Activated T-cell treated with anti-CD3 and anti-CD28 coated beads for 1 hour (primary cell): ENCODE measurements around the gene TSPAN7.
A peak's percentile ranks its signal among the peaks of the same experiment; 100 is the strongest.

Source experiments
- DNase-seq: peaks from one replicate; pipeline ENCODE4 v3.0.0-alpha.2; 2020; ENCODE audit warnings: low read depth

Gene TSPAN7, protein sequence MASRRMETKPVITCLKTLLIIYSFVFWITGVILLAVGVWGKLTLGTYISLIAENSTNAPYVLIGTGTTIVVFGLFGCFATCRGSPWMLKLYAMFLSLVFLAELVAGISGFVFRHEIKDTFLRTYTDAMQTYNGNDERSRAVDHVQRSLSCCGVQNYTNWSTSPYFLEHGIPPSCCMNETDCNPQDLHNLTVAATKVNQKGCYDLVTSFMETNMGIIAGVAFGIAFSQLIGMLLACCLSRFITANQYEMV

GRCh38 chrX:38561126-38561868, at the start of gene TSPAN7:
TSS of gene TSPAN7 (plus strand) at chrX:38561542. CDS start at chrX:38561547, 5 bp downstream.
- peak; percentile 65 for DNase-seq

- DNase-seq, result no peak
Observed at GRCh38 chrX:38513112-38513742, 48.1 kb upstream of the TSPAN7 start.

DNA sequence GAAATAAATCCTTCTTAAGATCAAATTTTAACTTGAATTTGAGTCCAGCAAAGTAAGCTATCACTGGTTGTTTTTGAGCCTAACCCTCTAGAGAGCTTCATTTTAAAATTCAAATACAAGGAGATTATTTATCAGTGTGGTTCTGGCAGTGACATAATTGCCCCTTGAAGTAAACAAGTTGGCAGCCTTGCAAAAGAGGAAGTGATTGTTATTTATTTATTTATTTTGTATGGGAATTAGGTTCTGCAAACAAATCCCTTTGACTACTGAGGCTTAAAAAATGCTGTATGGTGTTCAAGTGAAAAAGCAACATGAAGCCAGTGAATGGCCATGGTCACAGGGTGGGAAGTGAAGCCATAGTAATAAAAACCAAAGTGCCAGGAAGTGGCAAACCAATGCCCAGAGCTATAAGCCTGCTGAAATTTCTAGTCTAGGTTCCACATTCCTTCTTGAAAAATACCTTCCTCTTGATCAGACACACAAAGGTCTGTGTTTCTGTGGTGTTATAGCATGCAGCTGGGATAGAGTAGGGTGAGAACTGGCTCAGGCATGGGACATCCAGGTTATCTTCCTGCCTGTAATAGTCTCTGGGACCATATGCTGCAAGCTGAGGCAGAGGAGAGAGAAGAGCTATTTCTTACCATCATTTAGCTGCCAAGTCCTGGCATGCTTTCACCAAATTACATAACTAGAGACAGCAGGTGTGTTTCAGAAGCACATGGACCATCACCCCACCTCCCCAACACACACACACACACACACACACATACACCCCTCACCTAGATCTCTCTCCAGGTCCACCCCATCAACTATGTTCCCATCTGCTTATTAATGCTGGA, 47.1 kb upstream of the TSPAN7 start:
- no peak for DNase-seq

DNA sequence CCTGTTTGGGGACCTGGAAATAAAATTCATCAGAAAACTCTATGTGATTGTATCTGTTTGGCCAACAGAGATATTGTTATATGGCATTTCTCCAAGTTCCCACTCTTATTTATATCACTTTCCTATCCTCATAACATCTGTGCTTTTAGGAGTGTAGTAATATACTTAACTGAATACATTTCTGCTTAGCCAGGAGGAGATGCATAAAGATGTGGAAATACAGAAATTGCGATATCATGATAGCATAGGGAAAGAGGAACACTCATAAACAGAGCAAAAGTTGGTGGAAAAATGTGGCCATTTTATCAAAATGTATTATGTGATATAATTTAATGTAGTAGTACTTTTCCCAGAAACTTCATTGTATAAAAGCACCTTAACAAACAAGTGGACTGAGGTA, 46.1 kb upstream of the TSPAN7 start:
- no peak for DNase-seq

DNA sequence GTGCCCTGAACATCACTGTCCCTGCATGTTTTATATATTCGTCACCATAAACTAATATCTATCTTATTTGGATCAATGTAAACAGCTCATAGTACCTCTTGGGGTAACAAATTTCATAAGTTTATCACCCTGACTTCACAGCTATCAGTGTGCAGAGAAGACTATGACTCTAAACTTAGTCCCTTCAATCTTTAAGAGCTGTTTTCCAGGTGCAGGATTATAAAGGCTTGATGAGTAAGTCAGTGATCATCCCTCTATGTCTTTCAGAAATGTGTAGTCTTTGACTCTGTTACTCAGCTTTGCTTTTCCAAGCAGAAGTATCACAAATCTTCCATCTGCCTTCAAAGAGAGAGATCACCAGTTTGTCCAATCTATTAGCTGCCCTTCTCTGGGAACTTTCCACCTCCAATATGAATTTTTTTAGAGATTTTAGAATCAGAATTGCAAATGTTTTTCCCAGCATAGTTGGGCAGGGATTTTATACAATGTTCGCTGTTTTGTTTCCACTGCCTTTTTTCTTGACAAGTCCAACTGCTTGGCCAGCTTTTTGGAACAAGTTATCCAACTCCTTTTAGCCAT, 45.1 kb upstream of the TSPAN7 start:
- no peak for DNase-seq

GRCh38 chrX:38519651-38520050, 41.7 kb upstream of the TSPAN7 start:
- no peak for DNase-seq

- DNase-seq, result no peak
Observed at GRCh38 chrX:38538134-38538533, 23.2 kb upstream of the TSPAN7 start.

DNA sequence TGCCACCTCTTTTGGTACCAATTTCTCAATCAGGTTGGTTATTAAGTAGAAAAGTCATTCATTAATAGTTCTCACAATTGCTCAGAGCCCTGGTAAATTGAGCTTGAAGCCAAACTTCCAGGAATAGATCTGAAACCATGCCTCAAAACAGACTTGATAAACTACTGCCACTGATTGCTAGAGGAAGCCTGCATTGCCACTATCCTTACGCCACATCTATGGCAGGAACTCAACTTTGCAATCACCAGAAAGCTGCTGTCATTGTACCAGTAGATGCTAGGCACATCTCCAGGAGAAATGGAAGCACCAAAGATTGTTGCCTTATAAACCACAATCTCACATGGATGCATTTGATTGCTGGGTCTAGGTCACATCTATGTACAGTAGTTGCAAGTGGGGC, 21.6 kb upstream of the TSPAN7 start:
- no peak for DNase-seq

DNA sequence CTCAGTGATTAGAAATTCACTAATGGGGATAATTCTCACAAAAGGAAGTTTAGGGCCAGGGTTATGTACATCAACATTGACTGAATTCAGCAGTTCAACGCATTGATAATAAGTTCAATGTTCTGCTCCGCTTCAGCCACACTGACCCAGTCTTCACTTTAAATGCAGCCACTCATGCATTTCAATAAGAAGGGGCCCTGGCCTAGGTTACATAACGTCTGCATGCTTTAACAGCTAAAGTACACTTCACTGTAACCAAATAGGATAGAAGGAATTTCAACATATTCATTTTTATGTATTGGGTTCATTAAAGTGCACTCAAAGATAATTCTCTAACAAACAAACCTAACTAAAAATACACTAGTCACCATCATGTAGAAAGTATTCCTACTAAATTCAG, 12.8 kb upstream of the TSPAN7 start:
- DNase-seq, result no peak

DNA sequence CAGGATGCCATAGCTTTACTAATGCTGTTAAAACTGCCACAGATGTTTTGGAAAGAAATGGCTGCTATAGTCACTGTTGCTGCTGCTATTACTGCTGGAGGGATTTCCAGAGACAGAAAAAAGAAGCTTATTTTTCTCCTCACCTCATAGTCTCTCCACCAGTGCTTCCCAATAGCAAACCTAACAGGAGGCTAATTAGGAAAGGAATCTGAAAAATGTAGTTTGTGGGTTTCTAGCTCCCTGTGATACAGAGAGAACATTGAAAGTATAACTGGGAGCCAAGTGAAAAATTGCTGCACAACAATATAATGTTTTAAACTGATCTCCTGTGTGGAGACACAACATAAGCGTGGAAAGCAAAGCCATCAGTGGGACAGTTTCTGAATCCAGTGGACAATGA, 8.6 kb upstream of the TSPAN7 start:
- no peak for DNase-seq

DNA sequence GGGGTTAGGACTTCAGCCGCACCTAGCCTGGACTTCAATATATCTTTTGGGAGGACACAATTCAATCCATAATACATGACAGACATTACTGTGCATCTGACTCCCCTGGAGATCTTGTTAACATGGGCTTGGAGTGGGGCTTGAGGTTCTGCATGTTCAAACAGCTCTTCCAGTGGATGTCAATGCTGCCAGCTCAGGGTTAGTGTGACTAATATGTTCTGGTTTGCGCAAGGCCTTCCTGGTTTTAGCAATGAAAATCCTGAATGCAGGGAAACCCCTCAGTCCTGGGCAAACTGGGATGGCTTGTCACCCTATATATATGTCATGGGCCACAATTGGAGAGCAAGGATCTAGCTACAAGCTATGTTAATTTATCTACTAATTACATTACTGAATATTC, 2.7 kb upstream of the TSPAN7 start:
- no peak for DNase-seq

- no peak for DNase-seq
Observed at GRCh38 chrX:38560776-38561125, 591 bp upstream of the TSPAN7 start.

DNA sequence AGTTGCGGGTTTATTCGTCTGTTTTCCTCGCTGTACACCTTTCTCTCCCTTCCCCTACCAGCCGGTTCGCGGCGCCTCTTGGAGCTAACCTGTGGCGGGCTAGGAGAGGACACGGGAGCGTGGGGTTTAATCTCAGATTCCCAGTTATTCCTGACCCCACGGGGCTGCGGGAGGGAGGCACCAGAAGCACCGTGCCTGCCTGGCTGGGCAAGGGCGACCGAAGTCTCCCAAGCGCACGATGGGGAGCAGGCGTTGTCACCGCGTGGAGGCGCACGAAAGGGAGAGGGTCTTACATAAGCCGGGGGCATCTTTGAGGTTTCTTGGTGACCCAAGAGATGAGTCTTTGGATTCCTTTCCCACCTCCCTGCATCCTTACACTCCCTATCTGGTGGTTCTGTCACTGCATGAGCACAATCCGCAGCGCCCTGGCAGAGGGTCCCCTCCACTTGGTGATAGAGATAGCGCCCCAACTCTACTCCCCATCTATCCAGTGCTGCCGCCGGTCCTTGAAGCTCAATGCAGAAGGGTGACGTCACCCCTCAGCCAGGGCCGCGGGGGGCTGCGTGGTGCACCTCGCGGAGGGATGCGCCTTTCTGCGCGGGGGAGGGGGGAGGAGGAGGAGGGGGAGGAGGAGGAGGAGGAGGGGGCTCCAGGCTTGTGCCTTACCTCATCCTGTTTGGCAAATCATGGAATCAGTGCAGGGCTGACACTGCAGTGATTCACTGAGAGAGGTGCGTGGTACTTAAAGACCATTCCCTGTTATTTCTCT, 793 bp downstream of the TSPAN7 start:
- DNase-seq, result no peak

DNA sequence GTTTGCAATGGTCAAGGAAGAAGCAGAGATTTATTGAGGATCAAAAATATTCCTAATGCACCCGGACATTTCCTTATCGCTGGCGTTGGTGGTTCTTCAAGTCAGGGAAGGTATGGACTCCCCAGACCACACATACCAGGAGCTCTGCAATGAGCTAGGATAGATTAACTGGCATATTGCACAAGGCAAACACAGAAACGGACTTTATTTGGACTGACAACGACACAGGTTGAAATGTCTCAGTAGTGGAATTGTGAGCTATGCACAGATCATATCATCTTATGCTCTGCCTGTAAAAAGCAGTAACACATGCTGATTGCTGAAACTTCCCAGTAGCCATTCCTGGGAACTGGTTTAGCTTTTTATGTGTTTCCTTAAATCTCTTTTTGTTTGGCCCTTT, 1.7 kb downstream of the TSPAN7 start:
- DNase-seq, result no peak

GRCh38 chrX:38570396-38570795, 9.1 kb downstream of the TSPAN7 start:
- DNase-seq, result no peak

GRCh38 chrX:38571058-38571457, 9.7 kb downstream of the TSPAN7 start:
- DNase-seq, result no peak

DNA sequence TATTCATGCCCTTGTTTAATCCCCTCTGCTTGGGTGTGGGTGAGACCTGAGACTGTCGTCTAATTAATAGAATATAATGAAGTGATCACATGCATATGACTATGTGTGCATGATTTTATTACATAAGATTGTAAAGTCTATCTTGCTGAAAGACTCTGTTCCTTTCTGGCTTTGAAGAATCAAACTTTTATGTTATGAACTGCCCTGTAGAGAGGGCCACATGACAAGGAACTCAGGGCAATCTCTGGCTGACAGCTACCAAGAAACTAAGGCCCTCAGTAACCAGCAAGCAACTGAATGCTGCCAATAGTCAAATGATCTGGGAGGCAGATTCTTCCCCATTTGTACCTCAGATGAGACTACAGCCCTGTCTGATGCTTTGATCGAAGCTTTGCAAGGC, 13.5 kb downstream of the TSPAN7 start:
- DNase-seq, result no peak

GRCh38 chrX:38575888-38576287, 14.5 kb downstream of the TSPAN7 start:
- no peak for DNase-seq

DNA sequence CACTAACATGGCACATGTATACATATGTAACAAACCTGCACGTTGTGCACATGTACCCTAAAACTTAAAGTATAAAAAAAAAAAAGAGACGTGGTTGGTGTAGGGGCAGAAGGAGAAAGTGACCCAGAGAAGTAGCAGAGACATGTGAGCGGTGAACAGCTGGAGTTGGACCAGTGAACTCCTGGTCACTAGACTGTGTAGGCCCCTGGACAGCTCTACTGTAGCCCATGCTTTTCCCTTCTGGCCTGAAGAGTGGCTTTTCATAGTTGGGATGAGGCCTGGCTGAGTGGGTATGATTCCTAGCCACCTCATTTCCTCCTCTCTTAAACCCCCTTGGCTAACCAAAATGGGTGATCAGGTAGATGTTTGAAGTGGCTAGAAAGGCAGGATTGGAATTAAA, 16.4 kb downstream of the TSPAN7 start:
- no peak for DNase-seq

DNA sequence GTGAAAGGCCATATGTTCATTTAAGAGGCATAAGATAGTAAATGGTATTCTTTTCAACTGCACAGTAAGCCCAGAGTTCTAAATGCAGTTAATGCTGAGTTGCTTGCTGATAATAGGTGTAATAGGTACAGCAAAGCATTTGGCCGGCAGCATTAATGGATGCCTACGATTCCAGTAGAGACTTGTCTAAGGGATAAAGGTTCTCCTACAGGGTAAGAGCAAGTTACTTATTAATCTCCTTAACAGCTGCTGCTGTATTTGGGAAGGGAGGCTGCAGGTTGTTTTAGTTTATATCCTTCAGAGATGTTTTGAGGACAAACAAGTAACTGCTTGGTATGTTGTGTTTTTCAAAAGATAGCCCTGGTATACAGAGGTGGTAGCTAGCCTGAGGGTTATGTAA, 16.8 kb downstream of the TSPAN7 start:
- no peak for DNase-seq

GRCh38 chrX:38583181-38583580, 21.8 kb downstream of the TSPAN7 start:
- no peak for DNase-seq
